A549 (cell line): ENCODE results near the gene TRIM7. TPM values are rescaled to one million over a fixed set of nuclear protein-coding genes. Genes with fewer than 3 reads are reported as not detected.

Source experiments
- ATAC-seq, 2 experiments: fragments of 200-7000 bp in 1 of 2; fragments of >200 bp in 1 of 2; cut with Nextera tagmentation in 1 of 2; cut with Tn5 transposase in 1 of 2; 3 replicates each; pipeline versions ENCODE4 v1.8.0 to v1.9.1; 2018 to 2020; ENCODE audit warnings: mild to moderate bottlenecking in 1 of 2, moderate library complexity in 1 of 2
- CTCF ChIA-PET: fragments of 300-600 bp; sonication (Branson Sonifier 250); formaldehyde crosslinking; extraction: SDS; loops from one replicate; lab custom pipeline; 2021; ENCODE audit warnings: antibody characterized with exemption, inconsistent platforms; lab: Yijun Ruan, JAX
- POLR2A ChIA-PET: fragments of 350-600 bp; formaldehyde crosslinking; extraction: SDS; loops from one replicate; lab custom pipeline; 2021; ENCODE audit warnings: antibody characterized with exemption, inconsistent platforms; lab: Yijun Ruan, JAX
- DNase-seq, 2 experiments: peaks; one replicate each; pipeline versions ENCODE4 v3.0.0 to v3.0.0-alpha.2; 2011 to 2016; ENCODE audit warnings: low read depth in 1 of 2, low spot score in 1 of 2
- FAIRE-seq: peaks from 2 replicates; lab custom pipeline; 2011; peaks lifted over from hg19 to GRCh38; lab: Jason Lieb, UNC
- H3K27ac ChIP-seq, 2 experiments: fragments of >200 bp; sonication (Bioruptor Twin); formaldehyde crosslinking; 3 replicates each; pipeline ENCODE4 v1.5.1; 2016 to 2017
- H3K4me1 ChIP-seq: fragments of >200 bp; sonication (Bioruptor Twin); formaldehyde crosslinking; 3 replicates; pipeline ENCODE4 v1.6.1; 2016
- H3K4me2 ChIP-seq: fragments of >200 bp; sonication (Bioruptor Twin); formaldehyde crosslinking; 3 replicates; pipeline ENCODE4 v1.6.1; 2016
- H3K4me3 ChIP-seq: fragments of >200 bp; sonication (Bioruptor Twin); formaldehyde crosslinking; 3 replicates; pipeline ENCODE4 v1.5.1; 2016
- H3K9me3 ChIP-seq: fragments of >200 bp; sonication (Bioruptor Twin); formaldehyde crosslinking; 3 replicates; pipeline ENCODE4 v1.6.1; 2016
- CEBPB ChIP-seq, 2 experiments: fragments of >200 bp in 1 of 2; sonication (Bioruptor Twin) in 1 of 2; formaldehyde crosslinking in 1 of 2; IDR thresholded peaks; 2 replicates each; pipeline ENCODE4 v1.6.1; 2012 to 2016
- CHD2 ChIP-seq: fragments of 150-350 bp; IDR thresholded peaks from 2 replicates; pipeline ENCODE4 v1.6.1; 2014; ENCODE audit warnings: low read length; ENCODE audit not compliant: partially characterized antibody
- EHF ChIP-seq: fragments of 250-450 bp; sonication (Bioruptor Pico); IDR thresholded peaks from 2 replicates; pipeline ENCODE4 v1.5.0; 2020; ENCODE audit warnings: mild to moderate bottlenecking
- ELK1 ChIP-seq: fragments of 150-350 bp; IDR thresholded peaks from 2 replicates; pipeline ENCODE4 v1.6.1; 2014; ENCODE audit warnings: low read depth, mild to moderate bottlenecking, low read length
- ESRRA ChIP-seq: fragments of 150-350 bp; IDR thresholded peaks from 2 replicates; pipeline ENCODE4 v1.6.1; 2014; ENCODE audit warnings: mild to moderate bottlenecking, low read length, borderline replicate concordance
- FOXS1 ChIP-seq: fragments of 250-450 bp; sonication (Bioruptor Pico); IDR thresholded peaks from 2 replicates; pipeline ENCODE4 v1.5.0; 2020; ENCODE audit warnings: mild to moderate bottlenecking, moderate library complexity
- HOXB5 ChIP-seq: fragments of 250-450 bp; sonication (Bioruptor Pico); IDR thresholded peaks from 2 replicates; pipeline ENCODE4 v1.5.0; 2020; ENCODE audit warnings: mild to moderate bottlenecking, moderate library complexity
- KDM1A ChIP-seq: fragments of 200-600 bp; sonication (generic); IDR thresholded peaks from 2 replicates; pipeline ENCODE4 v1.6.1; 2016; ENCODE audit warnings: low read depth, mild to moderate bottlenecking
- MYC ChIP-seq: IDR thresholded peaks from 2 replicates; pipeline ENCODE4 v1.6.1; 2012; ENCODE audit warnings: mild to moderate bottlenecking, inconsistent platforms, low read length, improper control_type of control experiment, borderline replicate concordance
- PHF8 ChIP-seq: fragments of 200-600 bp; sonication (generic); IDR thresholded peaks from 2 replicates; pipeline ENCODE4 v1.6.1; 2016; ENCODE audit warnings: low read depth, mild to moderate bottlenecking, antibody characterized with exemption, moderate library complexity, borderline replicate concordance
- POLR2AphosphoS2 ChIP-seq: conservative IDR thresholded peaks from 2 replicates; pipeline ENCODE4 v1.6.1; 2012; ENCODE audit warnings: low read length, improper control_type of control experiment, inconsistent platforms
- ZC3H11A ChIP-seq: fragments of 450-650 bp; IDR thresholded peaks from 2 replicates; pipeline ENCODE4 v1.6.1; 2014; ENCODE audit warnings: antibody characterized with exemption, mild to moderate bottlenecking
- ZFP36 ChIP-seq: fragments of 450-650 bp; IDR thresholded peaks from 2 replicates; pipeline ENCODE4 v1.6.1; 2014; ENCODE audit warnings: borderline replicate concordance; ENCODE audit not compliant: partially characterized antibody
- WGBS: methylation state at CpG from one replicate; pipeline ENCODE4 v1.1.6; 2017; ENCODE audit errors: missing lambda C conversion rate; 5-methylcytosine and 5-hydroxymethylcytosine counted together
- polyA plus RNA-seq, 4 experiments: library from polyadenylated mRNA; depleted of rRNA in 3 of 4; stranded (reverse); fragments of >200 nt; fragmentation: RNase III in 1 of 4; extraction: RNeasy Plus Mini Kit Qiagen cat#74134 plus additional on column Dnase treatment in 1 of 4; gene quantifications; 2 replicates in 3 of 4; 3 replicates in 1 of 4; pipeline ENCODE4 v1.2.3, GENCODE V29; 2011 to 2017
- TF ChIP-seq, protein P1 (sequence below): fragments of 200-600 bp; sonication (generic); IDR thresholded peaks from 2 replicates; pipeline ENCODE4 v1.6.1; 2016; ENCODE audit warnings: antibody characterized with exemption, mild to moderate bottlenecking, moderate library complexity
- TF ChIP-seq, protein P2 (sequence below): fragments of >200 bp; sonication (Bioruptor Twin); formaldehyde crosslinking; IDR thresholded peaks from 3 replicates; pipeline ENCODE4 v1.6.1; 2016

TRIM7 gene
- polyA plus RNA-seq, 2 of the 4 experiments (the other 2 are of a cell fraction): 21.8 to 30.7 TPM

DNA sequence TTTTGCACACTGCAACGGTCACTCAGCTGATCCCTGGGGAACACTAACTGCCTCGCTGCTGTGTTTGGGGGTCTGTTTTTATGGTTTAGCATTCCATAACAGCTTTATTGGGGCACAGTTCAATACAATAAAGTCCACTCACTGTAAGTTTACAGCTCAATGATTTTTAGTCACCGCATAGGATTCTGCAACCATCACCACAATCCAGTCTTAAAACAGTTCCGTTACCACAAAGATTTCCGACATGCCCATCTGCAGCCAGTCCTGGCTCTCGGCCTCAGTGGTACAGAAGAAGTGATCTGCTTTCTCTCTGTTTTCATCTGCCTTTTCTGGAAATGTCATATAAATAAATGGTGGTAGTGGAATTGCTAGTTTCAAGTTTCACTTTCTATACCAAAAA lies 34.0 kb downstream of the TRIM7 start:
- TF ChIP-seq, protein P1, sequence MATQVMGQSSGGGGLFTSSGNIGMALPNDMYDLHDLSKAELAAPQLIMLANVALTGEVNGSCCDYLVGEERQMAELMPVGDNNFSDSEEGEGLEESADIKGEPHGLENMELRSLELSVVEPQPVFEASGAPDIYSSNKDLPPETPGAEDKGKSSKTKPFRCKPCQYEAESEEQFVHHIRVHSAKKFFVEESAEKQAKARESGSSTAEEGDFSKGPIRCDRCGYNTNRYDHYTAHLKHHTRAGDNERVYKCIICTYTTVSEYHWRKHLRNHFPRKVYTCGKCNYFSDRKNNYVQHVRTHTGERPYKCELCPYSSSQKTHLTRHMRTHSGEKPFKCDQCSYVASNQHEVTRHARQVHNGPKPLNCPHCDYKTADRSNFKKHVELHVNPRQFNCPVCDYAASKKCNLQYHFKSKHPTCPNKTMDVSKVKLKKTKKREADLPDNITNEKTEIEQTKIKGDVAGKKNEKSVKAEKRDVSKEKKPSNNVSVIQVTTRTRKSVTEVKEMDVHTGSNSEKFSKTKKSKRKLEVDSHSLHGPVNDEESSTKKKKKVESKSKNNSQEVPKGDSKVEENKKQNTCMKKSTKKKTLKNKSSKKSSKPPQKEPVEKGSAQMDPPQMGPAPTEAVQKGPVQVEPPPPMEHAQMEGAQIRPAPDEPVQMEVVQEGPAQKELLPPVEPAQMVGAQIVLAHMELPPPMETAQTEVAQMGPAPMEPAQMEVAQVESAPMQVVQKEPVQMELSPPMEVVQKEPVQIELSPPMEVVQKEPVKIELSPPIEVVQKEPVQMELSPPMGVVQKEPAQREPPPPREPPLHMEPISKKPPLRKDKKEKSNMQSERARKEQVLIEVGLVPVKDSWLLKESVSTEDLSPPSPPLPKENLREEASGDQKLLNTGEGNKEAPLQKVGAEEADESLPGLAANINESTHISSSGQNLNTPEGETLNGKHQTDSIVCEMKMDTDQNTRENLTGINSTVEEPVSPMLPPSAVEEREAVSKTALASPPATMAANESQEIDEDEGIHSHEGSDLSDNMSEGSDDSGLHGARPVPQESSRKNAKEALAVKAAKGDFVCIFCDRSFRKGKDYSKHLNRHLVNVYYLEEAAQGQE: no peak
- TF ChIP-seq ZFP36 (no peak), HOXB5 (no peak), ZC3H11A (no peak), EHF (no peak), ESRRA (no peak), FOXS1 (CRISPR knock-in tag) (no peak), MYC (no peak), ELK1 (no peak), PHF8 (no peak), CHD2 (no peak), POLR2AphosphoS2 (no peak)
- TF ChIP-seq, protein P2, sequence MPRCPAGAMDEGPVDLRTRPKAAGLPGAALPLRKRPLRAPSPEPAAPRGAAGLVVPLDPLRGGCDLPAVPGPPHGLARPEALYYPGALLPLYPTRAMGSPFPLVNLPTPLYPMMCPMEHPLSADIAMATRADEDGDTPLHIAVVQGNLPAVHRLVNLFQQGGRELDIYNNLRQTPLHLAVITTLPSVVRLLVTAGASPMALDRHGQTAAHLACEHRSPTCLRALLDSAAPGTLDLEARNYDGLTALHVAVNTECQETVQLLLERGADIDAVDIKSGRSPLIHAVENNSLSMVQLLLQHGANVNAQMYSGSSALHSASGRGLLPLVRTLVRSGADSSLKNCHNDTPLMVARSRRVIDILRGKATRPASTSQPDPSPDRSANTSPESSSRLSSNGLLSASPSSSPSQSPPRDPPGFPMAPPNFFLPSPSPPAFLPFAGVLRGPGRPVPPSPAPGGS: no peak
- DNase-seq: no peak
- no peak overlapping the region for H3K27ac ChIP-seq
- H3K4me1 ChIP-seq: peaks cover 29% of the 10 kb centered on the region
- no peaks in the 10 kb centered on the region for H3K9me3 ChIP-seq
- FAIRE-seq: no peak
- ATAC-seq: no peak
- 92% methylated on average over 6 of the region's 6 CpGs for WGBS
- no peak overlapping the region for H3K4me3 ChIP-seq
- peak overlapping the region; percentile 87; the same call in 1 of the 3 replicates for H3K4me2 ChIP-seq
- POLR2A ChIA-PET: interaction anchor here (1.9 kb wide), 1 partner anchor 14 kb away, joined by 8 read pairs; no protein-coding TSS in a partner anchor
- CTCF ChIA-PET: interaction anchor here (0.6 to 1.9 kb wide), 5 partner anchors 12 to 128 kb away, joined by 3 to 9 read pairs (median 4); no protein-coding TSS in a partner anchor

- CTCF ChIA-PET: interaction anchor here (0.7 to 1.9 kb wide), 5 partner anchors 11 to 128 kb away, joined by 3 to 9 read pairs (median 4); no protein-coding TSS in a partner anchor
- POLR2A ChIA-PET: interaction anchor here (1.9 kb wide), 1 partner anchor 14 kb away, joined by 8 read pairs; no protein-coding TSS in a partner anchor
- no peak for DNase-seq
- H3K4me1 ChIP-seq: peaks cover 29% of the 10 kb centered on the region
- FAIRE-seq: no peak
- peak overlapping the region; percentile 33 to 75; a peak in 4 of 6 replicates for H3K27ac ChIP-seq
- no peaks in the 10 kb centered on the region for H3K9me3 ChIP-seq
- WGBS: 51% methylated on average over 30 of the region's 33 CpGs
- peak overlapping the region; percentile 87 for H3K4me2 ChIP-seq
- peak; percentile 0 to 6; a peak in 5 of 6 replicates for ATAC-seq
- TF ChIP-seq KDM1A: no peak
- TF ChIP-seq CEBPB (IDR thresholded peaks at IDR 0.05): peak in 1 of 2 experiments; percentile 37; a peak in 1 of 4 replicates
- H3K4me3 ChIP-seq: peak overlapping the region; percentile 38
These were observed 34.7 kb downstream of the TRIM7 start for GRCh38 chr5:181170237-181170825.
